ENCODE measurements around the gene SPG21.
"Not testable (repeated sequence)": the region's sequence is repeated elsewhere in the genome, so short reads cannot be mapped to it uniquely, and the experiment has no call there.

Gene SPG21, protein sequence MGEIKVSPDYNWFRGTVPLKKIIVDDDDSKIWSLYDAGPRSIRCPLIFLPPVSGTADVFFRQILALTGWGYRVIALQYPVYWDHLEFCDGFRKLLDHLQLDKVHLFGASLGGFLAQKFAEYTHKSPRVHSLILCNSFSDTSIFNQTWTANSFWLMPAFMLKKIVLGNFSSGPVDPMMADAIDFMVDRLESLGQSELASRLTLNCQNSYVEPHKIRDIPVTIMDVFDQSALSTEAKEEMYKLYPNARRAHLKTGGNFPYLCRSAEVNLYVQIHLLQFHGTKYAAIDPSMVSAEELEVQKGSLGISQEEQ

DNA sequence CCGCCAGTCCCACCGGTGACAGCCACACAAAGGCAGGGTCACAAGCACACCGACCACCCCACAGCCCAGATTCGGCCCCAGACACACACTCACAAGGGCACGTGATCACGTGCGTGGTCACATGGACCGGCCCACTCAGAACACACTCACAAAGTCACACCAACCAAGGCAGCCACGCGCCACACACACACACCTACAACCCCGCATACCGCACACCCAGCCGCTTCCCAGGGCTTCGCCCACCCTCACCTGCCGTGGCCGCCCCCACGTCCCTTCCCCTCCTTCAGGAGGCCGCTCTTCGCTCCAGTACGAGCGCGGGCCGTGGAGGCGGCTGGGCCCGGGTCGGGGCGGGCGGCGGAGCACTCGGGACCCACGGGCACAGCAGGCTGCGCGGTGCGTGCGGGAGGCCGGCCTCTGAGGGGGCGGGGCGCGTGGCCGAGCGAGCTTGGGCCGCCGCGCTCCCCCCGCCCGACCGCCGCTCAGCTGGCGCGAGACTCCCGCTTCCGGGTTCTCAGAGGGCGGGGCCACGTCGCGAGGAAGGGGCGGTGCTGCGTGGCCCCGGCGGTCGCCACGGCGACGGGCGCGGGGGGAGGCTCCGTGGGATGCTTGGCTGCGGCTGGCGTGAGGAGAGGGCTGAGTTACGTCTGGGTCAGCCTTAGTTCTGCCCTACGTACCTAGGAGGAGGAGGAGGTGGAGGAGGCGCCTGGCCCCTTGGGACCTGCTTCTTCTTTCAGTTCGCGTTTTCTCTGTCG is at the start of gene SPG21:
Gene SPG21 (minus strand): TSS at position 499 of the 752 bp plus-strand sequence. CDS start 6,345 bp downstream, outside the sequence.
- no peak for FAIRE-seq

DNA sequence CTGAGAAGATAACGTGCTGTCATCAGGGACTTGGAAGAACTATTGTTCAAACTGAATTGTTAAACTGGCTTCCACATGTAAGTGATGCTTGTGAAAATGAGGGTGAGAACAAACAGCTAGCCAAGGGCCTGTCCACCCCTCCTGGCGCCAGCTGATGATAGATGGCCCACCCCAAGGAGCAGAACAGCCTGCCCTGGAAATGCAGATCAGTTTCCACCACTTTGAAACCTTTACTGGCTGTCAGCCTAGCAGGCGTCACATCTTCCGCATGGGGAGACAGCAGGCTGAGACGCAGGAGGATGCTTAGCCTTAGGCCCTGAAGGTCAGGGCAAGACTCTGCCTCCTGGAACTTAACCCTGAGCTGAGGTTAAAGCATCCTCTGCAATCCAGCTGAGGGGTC is 49.1 kb upstream of the SPG21 start:
- no peak for FAIRE-seq

DNA sequence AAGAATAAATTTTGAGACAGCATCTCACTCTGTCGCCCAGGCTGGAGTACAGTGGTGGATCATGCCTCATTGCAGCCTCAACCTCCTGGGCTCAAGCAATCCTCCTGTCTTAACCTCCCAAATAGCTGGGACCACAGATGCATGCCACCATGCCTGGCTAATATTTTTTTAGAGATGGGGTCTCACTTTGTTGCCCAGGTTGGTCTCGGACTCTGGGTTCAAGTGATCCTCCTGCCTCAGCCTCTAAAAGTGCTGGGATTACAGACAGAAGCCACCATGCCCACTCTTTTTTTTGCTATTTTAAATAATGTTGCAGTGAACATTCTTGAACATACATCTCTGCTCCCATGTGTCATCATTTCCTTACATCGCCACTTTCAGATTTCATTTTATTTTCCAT is 48.7 kb upstream of the SPG21 start:
- no peak for FAIRE-seq

DNA sequence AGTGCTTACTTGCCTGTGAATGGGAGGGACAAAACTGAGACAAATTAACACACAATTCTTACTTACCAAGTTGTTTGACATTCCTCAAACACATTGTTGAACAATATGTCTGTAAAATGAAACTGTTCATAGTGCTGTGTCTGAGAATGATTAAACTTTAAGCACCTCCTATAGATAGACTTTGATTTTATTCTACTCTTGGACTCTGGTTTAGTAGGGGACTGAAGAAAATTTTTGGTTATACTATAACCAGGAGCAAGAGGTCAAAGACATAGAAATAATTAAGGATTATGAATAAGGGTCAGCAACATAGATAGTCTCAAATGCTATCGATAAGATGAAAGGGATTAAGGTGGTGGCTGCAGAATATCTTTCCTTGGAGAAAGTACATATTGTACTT is 47.6 kb upstream of the SPG21 start:
- no peak for FAIRE-seq

DNA sequence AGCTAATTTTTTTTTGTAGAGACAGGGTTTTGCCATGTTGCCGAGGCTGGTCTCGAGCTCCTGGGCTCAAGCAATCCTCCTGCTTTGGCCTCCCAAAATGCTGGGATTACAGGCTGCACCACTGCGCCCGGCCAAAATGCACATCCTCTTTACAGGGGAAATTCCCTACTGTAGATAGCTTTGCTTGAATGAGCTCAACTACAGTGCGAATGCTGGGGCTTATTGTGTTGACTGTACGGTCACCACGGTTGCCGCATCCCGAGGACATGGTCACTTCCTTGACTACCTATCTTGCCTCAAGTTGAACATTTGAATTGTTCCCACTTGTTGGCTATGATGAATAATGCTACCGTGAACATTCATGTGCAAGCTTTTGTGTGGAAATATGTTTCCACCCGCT is 45.0 kb upstream of the SPG21 start:
- no peak for FAIRE-seq

DNA sequence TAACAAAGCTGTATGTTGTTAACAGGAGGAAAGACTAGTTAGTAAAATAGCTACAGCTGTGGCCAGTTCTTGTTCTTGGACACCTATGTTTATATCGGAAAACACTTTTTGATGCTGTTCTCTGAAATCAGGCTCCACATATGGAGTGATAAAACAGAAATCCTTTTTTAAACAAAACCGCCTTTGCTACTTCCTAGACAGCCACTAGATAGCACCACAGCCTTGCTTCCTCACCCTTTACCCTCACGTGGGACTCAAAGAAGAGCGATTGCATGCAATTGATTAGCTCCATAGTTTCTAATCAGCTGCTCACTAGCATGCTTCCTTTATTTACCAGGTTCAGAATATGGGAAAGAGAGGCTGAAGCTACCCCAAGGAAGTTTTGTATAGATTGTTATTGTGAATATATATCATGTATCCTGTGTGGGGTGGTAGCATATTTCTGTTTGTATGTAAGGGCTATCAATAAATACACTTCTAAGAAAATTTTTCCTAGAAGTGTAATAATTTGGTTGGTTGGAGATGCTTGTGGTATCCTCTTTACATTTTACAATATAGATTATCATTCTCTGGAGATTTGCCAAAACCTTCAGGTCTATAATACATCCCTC is 44.0 kb upstream of the SPG21 start:
- no peak for FAIRE-seq

DNA sequence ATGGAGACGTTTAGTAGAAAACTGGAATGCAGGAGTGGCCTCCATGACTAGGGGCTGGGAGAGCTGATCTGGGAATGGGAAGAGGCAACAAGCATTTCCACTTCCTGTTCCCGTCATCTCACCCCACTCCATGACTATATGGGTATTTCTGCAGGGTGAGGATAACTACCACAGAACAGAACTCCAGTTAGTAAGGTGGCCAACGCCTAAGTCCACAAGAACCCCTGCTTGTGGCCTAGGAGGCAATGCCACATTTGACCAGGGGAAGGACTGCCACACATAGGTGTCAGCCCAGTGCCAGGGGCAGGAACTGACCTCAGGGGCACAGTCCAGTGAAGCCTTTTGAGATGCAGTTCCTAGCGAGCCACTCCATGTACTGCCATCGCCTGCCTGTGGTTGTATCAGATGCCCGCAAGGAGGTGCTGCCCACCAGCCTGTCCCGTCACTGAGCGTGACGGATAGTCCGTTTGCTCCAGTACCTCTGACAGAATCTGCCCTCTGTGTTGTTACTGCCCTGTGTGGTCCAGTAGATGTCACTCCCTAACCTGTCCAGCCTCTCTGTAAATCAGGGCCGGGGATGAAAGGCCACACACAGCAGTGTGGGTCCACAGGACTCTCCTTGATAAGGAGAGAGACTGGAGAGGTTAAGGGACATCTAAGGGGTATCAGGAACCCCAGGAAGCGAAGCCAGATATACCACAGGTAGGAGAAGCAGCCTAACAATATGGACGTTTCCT is 43.3 kb upstream of the SPG21 start:
- no peak for FAIRE-seq

DNA sequence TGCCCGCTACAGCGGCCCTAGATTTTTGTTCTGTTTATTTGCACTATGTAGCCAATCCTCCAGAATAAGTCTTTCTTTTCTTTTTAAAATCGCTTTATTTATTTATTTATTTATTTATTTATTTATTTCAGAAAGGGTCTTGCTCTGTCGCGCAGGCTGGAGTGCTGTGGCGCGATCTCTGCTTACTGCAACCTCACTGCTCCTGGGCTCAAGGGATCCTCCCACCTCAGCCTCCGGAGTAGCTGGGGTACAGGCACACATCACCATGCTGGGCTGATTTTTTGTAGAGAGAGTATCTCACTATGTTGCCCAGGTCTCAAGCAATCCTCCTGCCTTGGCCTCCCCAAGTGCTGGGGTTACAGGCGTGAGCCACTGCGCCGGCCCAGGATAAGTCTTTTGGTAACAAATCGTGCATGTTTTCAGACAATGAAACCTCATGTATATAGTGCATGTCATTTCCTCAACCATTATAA is 40.1 kb upstream of the SPG21 start:
- no peak for FAIRE-seq

DNA sequence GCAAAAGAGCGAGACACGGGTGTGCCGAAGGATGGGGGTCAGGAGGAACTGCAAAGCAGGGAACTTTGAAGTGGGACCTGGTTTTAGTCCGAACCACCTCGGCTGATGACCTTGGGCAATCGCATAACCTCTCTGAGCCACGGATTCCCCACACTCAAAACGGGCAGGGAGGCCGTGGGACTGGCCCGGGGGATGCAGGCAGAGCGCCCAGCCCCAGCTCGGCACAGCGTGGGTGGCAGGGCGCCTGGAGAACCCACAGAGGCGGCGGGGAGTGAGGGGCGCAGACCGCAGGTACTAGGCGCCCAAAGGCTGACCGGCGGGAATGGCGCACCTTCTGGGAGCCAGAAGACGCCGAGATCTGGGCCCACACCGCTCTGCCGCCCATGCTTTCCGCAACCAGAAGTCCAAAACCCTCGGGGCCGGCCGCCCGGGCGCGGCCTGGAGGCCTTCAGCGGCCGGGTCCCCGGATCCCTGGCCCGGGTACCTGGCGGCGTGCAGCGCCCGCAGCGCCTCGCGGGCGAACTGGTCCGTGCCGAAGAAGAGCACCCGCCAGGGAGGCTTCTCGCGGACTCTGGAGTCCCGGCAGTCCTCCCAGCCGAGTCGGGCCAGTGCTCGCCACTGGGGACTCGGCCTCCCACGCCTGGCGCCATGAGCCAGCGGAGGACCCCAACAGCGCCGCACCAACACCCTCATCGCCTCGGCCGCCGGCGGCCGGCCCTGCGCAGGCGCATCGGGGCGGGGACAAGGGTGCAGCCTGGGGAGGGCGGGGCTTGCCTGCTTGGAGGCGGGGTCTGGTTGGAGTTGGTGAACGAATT is 39.4 kb upstream of the SPG21 start, which contains the start of gene MTFMT:
Gene MTFMT (minus strand): TSS at position 719 of the 815 bp plus-strand sequence. CDS start 26 bp downstream, at position 693.
- no peak for FAIRE-seq

DNA sequence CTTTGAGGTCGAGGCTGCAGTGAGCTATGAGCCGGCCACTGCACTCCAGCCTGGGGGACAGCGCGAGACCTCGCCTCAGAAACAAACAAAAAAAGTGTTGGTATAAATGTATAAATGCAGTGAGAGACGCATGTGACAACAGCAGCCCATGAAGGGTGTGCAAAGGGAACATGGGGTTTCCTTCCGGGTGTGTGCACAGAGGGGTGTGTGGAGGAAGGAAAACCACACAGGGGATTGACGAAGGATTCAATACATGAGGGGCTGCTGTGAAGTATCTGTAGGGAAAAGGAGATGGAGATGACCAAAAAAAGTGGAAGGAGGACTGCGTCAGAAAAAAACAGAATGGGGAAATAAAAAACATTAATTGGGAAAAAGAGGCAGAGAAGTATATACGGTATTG is 38.6 kb upstream of the SPG21 start:
- FAIRE-seq, result no peak

DNA sequence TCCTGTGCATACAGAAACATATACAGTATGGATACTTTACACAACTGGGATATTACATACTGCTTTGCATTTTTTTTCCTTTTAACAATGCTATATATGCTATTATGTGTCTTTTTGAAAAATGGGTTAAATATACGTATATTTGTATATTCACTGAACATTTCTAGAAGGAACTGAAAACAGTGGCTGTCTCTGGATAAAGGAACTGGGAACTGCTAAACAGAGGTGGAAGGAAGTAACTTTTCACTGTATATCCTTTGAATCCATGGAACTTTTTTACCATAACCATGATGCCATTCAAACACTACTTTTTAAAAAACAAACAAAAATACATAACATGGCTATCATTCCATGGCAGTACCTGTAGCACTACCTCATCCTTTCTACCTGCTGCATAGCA is 37.9 kb upstream of the SPG21 start:
- FAIRE-seq, result no peak

DNA sequence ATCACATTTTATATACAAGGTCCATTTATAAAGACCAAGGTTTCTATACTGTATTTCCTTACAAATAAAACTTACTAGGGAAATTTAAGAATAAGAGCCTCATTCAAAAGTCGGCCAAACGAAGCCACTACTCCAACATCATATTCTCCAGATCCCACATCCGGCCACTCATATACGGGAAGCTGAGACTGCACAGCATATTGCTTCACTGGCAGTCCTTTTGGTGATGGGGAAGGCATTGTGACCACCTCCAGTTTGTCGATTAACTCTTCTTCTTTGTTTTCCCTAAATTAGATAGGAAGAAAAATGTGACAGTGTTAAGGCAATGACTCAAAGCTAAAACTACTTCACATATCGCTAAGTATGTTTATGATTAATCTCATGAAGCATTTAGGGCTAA is 37.0 kb upstream of the SPG21 start:
- no peak for FAIRE-seq

DNA sequence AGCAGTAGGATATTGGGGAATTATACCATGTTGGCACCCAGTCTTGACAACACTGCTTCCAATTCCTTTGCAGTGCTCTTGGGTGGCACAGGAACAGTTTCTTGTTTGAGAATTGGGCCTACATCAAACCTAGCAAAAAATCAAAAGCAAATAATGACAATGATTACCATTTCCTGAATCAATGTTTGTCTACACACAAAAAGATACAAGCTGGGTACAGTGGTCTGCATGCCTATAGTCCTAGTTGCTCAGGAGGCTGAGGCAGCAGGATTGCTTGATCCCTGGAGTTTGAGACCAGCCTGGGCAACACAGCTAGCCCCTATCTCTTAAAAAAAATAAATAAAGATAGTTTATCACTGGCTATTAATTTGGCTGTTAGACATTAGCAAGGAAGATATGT is 31.8 kb upstream of the SPG21 start:
- no peak for FAIRE-seq

DNA sequence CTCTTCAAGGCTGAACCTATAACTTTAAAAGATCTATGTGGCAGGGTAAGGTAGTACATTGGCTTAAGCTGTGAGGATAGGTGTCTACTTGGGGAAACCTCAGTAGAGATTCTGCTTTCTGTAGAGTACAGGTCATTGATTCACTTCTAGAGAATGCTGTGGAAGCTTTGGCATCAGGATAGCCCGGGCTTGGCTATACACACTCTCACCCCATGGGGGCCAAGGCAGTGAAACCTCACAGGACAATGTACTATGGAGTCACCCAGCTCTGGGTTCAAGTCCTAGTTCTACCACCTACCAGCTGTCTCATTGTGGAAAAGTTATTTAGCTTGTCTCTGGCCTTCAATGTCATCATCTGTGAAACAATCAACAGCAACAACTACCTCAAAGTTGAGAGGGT is 30.7 kb upstream of the SPG21 start:
- no peak for FAIRE-seq

DNA sequence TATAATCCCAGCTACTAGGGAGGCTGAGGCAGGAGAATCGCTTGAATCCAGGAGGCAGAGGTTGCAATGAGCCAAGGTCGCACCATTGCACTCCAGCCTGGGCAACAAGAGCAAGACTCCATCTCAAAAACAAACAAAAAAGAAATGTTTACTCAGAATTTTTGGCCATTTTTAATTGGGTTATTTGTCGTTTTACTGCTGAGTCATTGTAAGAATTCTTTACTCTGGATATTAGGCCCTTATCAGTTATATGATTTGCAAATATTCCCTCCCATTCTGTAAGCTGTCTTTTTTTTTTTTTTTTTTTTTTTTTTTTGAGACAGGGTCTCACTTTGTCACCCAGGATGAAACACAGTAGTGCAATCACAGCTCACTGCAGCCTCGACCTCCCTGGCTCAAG is 21.5 kb upstream of the SPG21 start:
- not testable (repeated sequence) for FAIRE-seq

DNA sequence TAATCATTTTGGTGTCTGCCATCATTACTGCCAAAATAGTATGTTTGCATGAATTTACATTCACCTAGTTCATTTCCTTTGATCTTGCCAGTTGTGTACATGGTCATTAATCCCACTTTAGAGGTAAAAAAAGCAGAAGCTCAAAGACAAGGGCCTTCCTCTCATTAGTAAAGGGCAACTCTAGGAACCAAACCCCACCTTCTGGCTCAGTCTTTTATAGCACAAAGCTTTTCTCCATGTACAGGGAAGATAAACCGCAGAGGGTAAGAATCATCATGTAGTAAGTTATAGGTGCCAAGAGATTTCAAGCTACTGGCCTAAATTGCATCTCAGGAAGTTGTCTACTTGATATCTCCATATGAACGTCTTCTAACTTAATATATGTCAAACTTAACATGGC is 19.3 kb upstream of the SPG21 start:
- FAIRE-seq, result no peak

DNA sequence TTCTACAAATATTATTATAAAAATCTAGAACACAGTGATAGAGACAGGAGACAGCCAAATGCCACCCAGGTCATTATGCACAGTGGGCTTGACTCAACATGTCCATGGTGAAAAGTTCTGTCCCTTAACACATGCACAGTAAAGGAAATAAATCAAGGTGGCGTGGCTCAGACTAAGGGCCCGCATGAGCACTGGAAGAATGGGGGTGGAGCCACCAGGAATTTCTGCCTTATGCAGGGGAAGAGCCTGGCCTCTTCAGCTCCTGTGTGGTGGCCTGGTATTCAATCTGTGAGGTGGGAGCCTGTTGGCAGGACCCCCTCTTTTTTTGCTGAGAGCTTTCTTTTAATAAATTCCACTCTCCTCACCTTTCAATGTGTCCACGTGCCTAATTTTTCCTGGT is 17.2 kb upstream of the SPG21 start:
- FAIRE-seq, result no peak

DNA sequence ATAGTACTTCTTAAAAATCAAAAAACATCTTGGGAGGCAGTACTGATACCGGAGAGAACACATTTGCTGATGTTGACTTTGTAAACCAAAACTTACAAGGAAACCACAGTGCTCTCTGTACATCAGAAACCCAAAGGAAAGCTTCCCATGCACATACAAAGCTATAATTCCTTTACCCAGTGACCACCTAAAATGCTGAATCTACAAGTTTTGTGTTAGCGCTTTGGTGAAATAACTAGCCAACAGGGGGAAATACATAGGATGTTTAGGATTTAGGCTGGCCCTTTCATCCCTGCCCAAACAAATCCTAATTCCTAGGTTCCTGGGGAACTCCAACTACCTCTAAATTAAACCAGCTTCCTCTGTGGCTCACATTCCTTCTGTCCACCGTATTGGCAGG is 15.3 kb upstream of the SPG21 start:
- FAIRE-seq, result no peak

DNA sequence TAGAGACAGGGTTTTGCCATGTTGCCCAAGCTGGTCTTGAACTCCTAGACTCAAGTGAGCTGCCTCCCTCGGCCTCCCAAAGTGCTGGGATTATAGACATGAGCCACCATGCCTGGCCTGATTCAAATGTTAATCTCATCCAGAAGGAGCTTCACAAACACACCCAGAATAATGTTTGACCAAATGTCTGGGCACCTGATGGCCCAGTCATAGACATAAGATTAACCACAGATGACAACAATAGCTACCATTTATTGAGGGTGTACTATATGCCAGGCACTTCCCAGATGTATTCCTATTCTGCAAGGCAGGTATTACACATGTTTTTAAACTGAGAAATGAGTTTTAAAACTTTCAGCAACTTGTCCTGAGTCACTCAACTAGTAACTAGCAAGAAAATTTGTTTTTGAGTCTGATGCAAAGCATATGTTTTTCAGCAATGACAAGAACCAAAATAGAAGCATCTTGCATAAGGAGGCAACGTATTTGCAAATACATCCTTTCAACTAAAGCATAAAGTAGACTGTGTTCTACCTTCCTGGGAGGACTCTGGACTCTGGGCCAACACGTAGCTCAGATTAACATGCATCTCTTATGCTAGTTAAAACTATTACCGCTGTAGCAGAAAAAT is 8.1 kb upstream of the SPG21 start:
- FAIRE-seq, result no peak

DNA sequence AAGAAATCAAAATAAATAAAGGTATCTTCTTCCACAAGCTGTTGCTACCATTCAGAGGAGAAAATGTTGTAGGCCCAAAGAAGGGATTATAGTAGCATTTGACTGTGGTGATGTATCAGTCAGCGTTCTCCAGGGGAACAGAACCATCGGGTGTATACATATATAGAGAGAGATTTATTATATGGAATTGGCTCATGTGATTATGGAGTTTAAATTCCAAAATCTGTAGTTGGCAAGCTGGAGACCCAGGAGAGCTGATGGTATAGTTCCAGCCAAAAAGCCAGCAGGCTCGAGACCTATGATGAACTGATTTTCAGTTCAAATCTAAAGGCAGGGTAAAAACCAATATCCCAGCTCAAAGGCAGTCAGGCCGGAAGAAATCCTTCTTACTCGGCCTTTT is 7.4 kb upstream of the SPG21 start:
- FAIRE-seq, result no peak

DNA sequence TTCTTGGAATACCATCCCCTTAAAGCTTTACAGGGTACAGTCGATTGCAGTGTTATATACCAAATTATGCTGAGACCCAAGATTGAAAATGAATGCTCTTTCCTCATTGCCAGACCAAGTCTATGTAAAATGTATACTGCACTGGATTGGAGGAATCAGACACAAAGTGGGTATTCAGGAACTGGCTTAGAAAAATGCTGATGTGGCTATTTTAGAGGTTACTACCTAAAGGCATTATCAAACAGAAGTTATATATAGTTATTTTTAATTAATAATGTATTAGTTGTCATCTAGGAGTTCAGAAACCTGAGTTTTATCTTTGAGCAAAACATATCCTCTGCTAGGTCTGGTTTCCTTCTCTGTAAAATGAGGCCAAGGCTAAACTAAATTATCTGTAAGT is 3.6 kb upstream of the SPG21 start:
- FAIRE-seq, result no peak

Measured in endometrium (tissue), 2 donors.